ENCODE measurements around the gene KCNJ12.
"Not testable (repeated sequence)": the region's sequence is repeated elsewhere in the genome, so short reads cannot be mapped to it uniquely, and the experiment has no call there.

KCNJ12 gene

DNA sequence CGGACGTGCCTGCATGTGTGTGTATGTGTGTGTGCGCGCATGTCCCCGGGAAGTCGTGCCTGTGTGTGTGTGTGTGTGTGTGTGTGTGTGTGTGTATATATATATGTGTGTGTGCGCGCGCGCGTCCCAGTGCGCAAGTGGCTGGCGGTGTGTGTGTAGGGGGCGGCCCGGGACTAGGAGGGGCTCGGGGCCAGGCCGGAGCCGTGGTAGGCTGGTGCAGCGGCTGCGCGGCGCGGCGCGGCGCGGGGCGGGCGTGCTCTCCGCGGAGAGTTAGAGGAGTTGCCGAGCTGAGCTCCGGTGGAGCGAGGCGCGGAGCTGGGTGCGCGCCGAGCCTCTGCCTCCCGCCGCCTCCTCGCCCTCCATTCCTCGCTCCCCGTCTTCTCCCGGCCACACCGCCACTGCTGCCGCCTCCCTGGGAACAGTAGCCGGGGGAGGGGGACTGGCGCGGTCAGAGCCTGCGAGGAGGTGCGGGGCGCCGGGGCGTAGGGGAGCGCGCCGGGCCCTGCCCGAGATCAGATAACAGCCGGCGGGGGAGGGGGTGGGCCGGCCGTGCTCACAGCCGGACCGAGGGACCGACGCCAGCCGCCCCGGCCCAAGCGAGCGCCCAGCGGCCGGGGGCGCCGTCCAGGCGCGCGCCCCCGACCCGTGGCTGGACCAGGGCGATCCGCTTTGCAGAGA is at the start of gene KCNJ12:
Gene KCNJ12, plus strand, starts transcription at position 277 of the 678 bp plus-strand sequence. CDS start 38,986 bp downstream, outside the sequence.
- DNase-seq (ENCODE audit: low read depth) = peak; percentile 34
- TF ChIP-seq, protein P1, sequence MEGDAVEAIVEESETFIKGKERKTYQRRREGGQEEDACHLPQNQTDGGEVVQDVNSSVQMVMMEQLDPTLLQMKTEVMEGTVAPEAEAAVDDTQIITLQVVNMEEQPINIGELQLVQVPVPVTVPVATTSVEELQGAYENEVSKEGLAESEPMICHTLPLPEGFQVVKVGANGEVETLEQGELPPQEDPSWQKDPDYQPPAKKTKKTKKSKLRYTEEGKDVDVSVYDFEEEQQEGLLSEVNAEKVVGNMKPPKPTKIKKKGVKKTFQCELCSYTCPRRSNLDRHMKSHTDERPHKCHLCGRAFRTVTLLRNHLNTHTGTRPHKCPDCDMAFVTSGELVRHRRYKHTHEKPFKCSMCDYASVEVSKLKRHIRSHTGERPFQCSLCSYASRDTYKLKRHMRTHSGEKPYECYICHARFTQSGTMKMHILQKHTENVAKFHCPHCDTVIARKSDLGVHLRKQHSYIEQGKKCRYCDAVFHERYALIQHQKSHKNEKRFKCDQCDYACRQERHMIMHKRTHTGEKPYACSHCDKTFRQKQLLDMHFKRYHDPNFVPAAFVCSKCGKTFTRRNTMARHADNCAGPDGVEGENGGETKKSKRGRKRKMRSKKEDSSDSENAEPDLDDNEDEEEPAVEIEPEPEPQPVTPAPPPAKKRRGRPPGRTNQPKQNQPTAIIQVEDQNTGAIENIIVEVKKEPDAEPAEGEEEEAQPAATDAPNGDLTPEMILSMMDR (IDR thresholded peaks at IDR 0.05; ENCODE audit: insufficient read depth, low read depth, low read length, missing control alignments) = no peak
- H3K4me3 ChIP-seq (ENCODE audit: low read length) = no peak within 1 kb of the TSS

DNA sequence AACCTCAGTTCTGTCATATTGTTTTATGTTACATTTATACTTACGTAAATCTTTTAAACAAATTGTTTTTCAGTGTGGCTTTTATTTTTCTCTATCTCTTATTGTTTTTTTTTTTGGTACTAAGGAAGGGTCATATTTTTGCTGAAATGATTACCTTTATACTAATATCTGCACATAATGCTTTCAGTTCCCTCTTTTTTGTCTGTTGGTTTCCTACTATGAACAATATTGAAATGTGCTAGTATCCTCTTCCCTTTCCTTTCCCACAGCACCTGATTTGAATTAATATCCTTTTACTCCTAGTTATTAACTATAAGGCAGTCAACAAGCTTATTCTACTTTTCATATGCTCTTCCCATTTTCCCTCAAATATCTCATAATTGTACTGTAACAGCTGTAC is 48.2 kb upstream of the KCNJ12 start:
- not testable (repeated sequence) for DNase-seq (ENCODE audit: low read depth); H3K4me3 ChIP-seq (ENCODE audit: low read length)

DNA sequence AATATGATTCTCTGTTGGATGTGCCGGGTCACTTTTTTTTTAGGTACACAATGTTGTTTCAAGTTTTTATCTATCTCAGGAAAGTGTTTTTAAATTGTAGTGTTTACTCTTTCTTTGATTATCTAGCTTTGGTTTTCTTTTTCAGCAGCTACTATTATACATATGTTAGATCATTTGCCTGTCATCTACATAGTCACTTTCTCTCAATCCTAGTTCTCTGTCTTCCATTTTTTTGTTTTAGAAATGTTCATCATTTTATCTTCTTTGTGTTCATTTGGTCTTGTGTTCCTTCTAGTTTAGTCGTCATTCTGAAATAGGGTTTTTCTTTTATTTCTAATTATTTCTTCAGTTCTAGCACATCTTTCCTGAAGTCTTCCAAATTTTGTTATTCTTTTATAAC is 47.4 kb upstream of the KCNJ12 start:
- DNase-seq (ENCODE audit: low read depth) = not testable (repeated sequence)

DNA sequence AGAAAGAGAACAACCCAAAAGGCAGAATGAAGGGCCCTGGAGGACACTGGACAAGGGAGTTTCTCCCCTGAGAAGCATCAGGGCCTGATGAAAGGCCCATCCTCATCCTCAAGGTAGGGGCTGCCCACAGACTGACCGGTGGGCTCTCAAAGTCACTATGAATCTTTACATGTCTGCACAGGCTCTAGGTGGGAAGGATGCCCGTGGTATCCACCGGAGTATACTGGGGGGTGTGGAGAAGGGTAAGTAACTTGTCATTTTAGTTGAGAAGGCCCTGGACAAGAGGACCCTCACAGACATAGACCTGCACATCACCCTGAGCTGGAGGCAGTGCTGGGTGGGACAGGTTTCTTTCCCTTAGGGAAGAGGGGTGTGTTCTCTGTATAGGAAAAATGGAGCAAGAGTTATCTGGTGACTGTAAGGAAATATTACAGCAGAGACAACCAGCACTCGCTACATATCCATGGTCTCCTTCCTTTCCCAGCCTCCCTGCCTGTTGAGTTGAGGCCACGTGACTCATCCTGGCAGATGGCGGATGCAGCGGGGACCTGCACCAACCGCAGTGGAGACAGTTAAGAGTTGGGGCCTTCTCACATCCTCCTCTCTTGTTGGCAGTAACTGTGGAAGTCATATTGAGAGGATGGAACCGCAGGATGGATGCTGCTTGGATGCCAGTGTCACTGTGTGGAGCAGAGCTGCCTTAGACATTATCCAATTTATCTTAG is 45.6 kb upstream of the KCNJ12 start:
- TF ChIP-seq, protein P1 (IDR thresholded peaks at IDR 0.05; ENCODE audit: insufficient read depth, low read depth, low read length, missing control alignments) = no peak
- H3K4me3 ChIP-seq (ENCODE audit: low read length) = no peak overlapping the region
- no peak for DNase-seq (ENCODE audit: low read depth)

More for the DNA sequence above, 47.4 kb upstream of the KCNJ12 start:
- H3K4me3 ChIP-seq (ENCODE audit: low read length) = not testable (repeated sequence)

DNA sequence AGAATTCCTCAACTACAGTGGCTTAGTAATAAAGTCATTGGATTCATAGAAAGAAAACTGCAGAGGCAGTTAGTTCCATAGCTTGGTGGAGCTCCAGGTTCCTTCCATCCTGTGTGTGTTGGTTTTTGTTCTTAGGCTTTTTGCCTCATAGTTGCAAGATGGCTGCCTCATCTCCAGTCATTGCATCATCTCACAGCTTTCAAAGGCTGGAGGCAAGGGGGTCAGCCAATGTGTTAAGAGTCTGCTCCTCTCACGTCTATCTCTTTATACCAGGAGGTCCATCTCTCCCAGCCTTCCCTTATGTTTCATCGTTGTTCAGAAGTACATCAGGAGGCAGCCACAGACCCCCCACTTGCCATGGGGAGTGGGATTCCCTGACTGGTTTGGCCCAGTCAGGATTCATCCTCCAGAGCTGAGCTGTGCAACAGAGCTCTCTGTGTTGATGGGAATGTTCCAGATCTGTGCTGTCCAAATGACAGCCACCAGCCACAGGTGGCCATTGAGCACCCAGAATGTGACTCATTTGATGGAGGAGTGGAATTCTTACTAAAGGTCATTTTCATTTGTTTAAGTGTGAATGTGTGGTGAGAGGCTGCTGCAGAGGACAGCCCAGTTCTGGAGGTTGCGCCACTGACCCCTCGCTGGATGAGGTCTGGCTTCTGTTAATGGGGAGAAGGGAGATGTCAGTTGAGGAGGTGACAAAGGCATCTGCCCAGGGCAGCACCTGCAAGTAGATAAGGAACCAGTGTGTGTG is 39.4 kb upstream of the KCNJ12 start:
- not testable (repeated sequence) for DNase-seq (ENCODE audit: low read depth); H3K4me3 ChIP-seq (ENCODE audit: low read length)

DNA sequence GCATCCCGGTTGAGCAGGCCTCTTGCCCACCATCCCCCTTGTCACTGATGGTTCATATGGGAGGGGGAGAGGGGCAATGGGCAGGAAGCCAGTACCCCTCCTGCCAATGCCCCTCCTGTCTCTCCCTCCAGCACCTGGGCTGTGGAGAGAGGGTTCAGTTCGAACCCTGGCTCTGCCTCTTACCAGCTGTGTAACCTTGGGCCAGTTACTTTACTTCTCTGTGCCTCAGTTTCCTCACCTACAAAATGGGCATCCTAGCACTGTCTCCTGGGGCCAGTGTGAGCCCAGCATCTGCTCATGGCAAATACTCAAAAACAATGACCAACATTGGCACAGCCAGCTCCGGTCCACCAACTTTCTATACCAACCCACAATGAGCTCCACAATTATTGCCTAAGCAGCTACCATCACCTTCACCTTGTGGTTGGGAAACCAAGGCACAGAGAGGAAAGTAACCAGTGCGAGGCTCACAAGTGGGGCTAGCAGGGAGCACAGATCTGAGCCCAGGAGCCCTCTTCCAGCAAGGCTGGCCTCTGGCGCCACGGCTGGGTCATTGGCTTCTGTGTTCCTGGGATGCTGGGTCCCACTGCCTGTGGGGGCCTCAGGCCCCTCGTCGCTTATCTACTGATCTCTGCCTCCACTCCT is 38.1 kb upstream of the KCNJ12 start:
- DNase-seq (ENCODE audit: low read depth); H3K4me3 ChIP-seq (ENCODE audit: low read length): not testable (repeated sequence)

DNA sequence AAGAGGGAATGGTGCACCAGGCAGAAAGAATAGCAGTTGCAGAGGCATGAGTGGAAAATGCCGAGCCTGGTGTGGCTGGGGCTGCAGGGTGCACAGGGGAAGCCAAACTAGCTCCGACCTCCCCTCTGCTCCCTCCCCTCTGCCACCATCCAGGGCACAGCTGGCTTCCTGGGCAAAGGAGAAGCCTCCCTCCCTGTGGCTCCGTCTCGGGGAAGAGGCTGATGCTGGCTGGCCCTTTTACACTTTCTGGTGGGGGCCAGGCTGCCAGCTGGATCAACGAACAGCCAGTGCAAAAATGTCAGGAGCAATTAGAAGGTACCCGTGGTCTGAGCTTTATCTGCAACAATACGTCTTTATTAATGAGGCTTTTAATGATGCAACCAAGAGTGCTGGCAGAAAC is 37.1 kb upstream of the KCNJ12 start:
- no peak for DNase-seq (ENCODE audit: low read depth)
- H3K4me3 ChIP-seq (ENCODE audit: low read length) = no peak overlapping the region
- TF ChIP-seq, protein P1 (IDR thresholded peaks at IDR 0.05; ENCODE audit: insufficient read depth, low read depth, low read length, missing control alignments) = no peak

DNA sequence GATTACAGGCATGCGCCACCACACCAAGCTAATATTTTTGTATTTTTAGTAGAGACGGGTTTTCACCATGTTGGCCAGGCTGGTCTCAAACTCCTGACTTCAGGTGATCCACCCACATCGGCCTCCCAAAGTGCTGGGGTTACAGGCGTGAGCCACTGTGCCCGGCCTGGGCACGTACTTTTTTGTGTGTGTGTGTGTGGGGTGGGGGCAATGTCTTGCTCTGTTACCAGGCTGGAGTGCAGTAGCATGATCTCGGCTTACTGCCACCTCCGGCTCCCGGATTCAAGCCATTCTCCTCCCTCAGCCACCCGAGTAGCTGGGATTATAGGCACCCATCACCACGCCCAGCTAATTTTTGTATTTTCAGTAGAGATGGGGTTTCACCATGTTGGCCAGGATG is 36.6 kb upstream of the KCNJ12 start:
- H3K4me3 ChIP-seq (ENCODE audit: low read length); DNase-seq (ENCODE audit: low read depth): not testable (repeated sequence)

DNA sequence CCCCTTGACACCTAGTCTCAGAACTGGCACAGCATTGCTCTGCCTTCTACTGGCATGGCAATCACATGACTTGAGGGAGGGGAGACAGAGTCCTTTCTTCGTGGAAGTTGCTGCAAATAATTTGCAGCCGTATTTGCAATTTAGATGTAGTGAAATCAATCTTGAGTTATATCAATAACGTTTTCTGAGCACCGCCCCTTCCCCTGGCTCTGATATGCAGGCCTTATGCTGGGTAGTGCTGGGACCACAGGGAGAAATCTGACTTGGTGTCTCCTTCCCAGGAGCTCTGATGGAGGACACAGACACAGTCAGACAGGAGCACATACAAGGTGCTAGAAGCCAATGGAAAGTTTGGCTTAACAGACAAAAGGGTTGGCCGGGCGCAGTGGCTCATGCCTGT is 35.8 kb upstream of the KCNJ12 start:
- H3K4me3 ChIP-seq (ENCODE audit: low read length); DNase-seq (ENCODE audit: low read depth): not testable (repeated sequence)

DNA sequence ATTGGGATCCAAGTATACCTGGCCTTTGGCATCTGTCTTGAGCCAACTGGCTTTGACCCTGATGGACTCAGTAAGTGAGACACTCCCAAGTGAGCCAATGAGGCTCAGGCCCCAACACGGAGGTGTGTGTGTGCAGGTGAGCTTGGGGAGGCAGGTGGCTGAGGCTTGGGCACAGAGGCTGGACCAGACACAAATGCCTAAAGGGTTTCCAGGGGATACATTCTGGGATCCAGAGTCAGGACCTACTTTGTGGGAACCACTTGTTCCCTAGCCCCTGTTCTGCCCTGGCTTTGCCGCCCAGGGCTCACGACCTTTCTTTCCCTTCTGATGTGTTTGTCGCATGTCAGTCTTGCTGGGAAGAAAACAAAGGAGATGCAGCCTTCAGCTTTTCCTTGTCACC is 34.9 kb upstream of the KCNJ12 start:
- DNase-seq (ENCODE audit: low read depth) = not testable (repeated sequence)

DNA sequence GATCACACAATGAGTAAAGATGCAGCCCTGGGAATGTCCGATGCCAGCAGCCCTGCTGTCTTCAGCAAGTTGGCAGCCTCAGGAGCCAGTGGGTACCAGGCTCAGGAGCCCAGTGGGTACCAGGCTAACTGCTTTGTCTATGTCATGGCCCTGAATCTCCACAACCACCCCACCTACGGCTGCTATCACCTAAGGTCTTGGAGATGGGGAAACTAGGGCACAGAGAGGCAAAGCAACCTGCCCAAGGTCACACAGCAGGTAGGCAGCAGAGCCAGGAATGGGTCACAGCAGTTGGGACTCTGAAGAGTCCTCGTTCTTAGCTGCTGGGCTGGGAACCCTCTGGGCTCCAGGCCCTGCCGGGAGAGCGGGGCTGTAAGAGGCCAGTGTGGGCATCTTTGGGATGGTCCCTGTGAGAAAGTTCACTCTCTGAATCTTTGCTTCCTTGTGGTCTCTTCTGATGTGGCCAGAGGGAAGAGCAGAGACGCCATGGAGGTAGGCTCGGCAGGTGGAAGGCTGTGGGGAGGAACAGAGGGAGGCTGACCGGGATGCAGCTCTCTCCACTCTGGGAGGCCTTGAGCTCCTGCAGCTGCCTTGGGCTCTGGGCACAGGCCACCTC is 34.1 kb upstream of the KCNJ12 start:
- DNase-seq (ENCODE audit: low read depth); H3K4me3 ChIP-seq (ENCODE audit: low read length): not testable (repeated sequence)

More for the DNA sequence above, 34.9 kb upstream of the KCNJ12 start:
- H3K4me3 ChIP-seq (ENCODE audit: low read length) = not testable (repeated sequence)

DNA sequence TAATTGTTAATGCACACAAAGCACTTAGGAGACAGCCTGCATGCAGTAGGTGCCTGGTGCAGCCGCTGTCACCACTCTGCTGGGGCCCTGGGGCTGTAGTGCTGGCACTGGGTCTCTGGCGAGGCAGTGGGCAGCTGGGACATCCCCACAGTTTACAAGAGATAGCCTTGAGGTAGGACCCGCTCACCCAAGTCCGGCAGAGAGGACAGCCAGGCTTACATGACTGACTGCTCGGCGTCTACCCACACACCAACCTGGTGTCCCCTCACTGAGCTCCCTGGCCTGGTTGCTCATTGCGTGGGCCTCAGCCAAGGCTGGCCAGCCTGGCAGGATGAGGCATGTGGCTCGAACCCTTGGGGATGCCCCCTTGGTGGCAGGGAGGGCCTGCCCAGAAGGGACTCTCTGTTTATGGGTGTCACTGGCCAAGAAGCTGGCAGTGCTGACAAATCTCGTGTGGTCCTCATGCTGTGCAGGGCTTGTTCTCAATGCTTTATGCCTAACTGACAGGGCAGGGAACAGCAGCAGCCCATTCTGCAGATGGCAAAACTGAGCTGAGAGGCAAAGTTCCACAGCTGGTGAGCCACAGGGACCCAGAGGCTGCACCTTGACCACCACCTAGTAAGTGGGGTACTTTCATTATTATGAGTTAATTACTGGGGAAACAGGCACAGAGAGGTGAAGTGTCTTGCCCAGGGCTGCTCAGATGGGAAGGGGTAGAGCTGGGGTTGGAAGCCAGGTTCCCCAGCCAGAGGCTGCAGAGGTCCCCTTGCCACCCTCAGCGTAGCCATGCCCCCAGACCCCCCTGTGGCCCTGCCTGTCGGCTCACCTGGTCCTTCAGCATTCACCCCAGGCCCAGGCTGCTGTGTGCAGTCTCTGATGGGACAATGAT is 32.9 kb upstream of the KCNJ12 start:
- DNase-seq (ENCODE audit: low read depth) = not testable (repeated sequence)

DNA sequence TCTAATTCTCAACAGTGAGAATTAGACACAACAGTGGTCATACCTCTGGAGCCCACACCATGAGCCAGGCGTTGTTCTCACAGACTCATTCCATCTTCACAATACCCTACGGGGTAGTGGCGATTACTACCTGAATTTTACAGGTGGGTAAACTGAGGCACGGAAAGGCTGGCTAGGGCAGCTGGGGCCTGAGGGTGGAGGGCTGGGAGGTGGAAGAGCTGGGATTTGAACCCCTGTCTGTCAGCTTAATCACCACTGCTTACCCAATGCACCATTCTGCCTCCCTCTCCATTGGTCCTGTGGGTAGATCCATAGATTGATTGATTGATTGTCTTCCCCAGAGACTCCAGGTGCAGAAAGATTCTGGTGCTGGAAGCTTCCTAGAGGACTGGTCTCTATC is 31.4 kb upstream of the KCNJ12 start:
- DNase-seq (ENCODE audit: low read depth); H3K4me3 ChIP-seq (ENCODE audit: low read length): not testable (repeated sequence)

More for the DNA sequence above, 32.9 kb upstream of the KCNJ12 start:
- not testable (repeated sequence) for H3K4me3 ChIP-seq (ENCODE audit: low read length)

Data from epithelial cell of esophagus (primary cell).